Measurements from ENCODE around the gene BPI.
A peak's percentile ranks its signal among the peaks of the same experiment; 100 is the strongest.
"Not testable (repeated sequence)": the region's sequence is repeated elsewhere in the genome, so short reads cannot be mapped to it uniquely, and the experiment has no call there.

BPI gene

GRCh38 chr20:38278763-38279162, 25.2 kb upstream of the BPI start:
- peak; percentile 20 for DNase-seq

- DNase-seq = not testable (repeated sequence)
Measured at GRCh38 chr20:38281176-38281915, 22.6 kb upstream of the BPI start.

GRCh38 chr20:38283236-38283635, 20.7 kb upstream of the BPI start:
- DNase-seq = no peak

GRCh38 chr20:38284066-38284650, 19.8 kb upstream of the BPI start:
- DNase-seq = not testable (repeated sequence)

- DNase-seq = no peak
Measured at GRCh38 chr20:38284893-38285444, 19.0 kb upstream of the BPI start.

GRCh38 chr20:38286586-38287531, 17.1 kb upstream of the BPI start:
- peak; percentile 66 for DNase-seq

GRCh38 chr20:38290829-38291814, 12.8 kb upstream of the BPI start:
- DNase-seq = no peak

- peak; percentile 52 for DNase-seq
Measured at GRCh38 chr20:38291966-38292365, 12.0 kb upstream of the BPI start.

- DNase-seq = no peak
Measured at GRCh38 chr20:38293491-38294065, 10.4 kb upstream of the BPI start.

GRCh38 chr20:38294076-38294591, 9.8 kb upstream of the BPI start:
- peak; percentile 81 for DNase-seq

GRCh38 chr20:38295811-38296210, 8.1 kb upstream of the BPI start:
- DNase-seq = no peak

GRCh38 chr20:38296433-38296832, 7.5 kb upstream of the BPI start:
- DNase-seq = peak; percentile 69

GRCh38 chr20:38297916-38298674, 5.9 kb upstream of the BPI start:
- no peak for DNase-seq

- peak; percentile 98 for DNase-seq
Measured at GRCh38 chr20:38298768-38299288, 5.1 kb upstream of the BPI start.

- no peak for DNase-seq
Measured at GRCh38 chr20:38299963-38300362, 4.0 kb upstream of the BPI start.

- no peak for DNase-seq
Measured at GRCh38 chr20:38300438-38300837, 3.5 kb upstream of the BPI start.

GRCh38 chr20:38301309-38301708, 2.6 kb upstream of the BPI start:
- no peak for DNase-seq

- DNase-seq = no peak
Measured at GRCh38 chr20:38302786-38303185, 1.2 kb upstream of the BPI start.

GRCh38 chr20:38304845-38305447, 990 bp downstream of the BPI start:
- DNase-seq = peak; percentile 55

GRCh38 chr20:38305541-38305940, 1.6 kb downstream of the BPI start:
- no peak for DNase-seq

Data from GF-D8 (cell line).